ENCODE measurements around the gene ZAP70.
A peak's percentile ranks its signal among the peaks of the same experiment; 100 is the strongest.

The ZAP70 gene

DNA sequence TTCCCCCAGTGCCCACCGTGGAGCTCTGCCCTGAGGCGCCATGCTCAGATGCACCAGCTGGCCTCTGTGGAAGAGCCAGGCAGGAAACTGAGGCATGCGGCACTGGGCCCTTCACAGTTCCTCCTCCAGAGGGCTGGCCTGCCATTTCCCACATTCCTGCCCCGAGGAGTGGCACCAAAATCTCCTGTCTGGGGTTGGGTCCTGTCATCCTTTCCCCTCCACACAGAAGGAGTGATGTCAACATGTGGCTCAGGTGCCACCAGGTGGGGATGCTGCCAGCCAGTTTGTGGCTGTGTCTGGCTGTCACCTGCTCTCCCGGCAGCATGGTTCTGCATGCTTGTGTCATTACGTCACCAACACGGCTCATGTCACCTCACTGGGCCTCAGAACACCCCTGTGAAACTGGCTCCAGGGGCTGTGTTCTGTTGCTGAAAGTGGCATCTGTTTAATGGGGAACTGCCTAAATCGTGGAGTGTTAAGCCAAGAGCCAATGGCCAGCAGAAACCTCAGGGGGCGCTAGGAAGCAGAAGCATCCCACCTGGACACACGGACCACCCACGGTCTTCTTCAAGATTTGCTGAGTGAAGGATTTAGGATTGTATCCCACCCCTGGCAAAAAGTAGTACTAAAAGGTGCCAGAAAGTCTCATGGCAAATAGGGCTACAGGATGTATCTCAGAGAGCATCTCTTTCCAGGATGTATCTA lies 51.3 kb downstream of the ZAP70 start:
- Histone ChIP-seq H3K27ac (no peak overlapping the region), H3K4me3 (no peak overlapping the region)

DNA sequence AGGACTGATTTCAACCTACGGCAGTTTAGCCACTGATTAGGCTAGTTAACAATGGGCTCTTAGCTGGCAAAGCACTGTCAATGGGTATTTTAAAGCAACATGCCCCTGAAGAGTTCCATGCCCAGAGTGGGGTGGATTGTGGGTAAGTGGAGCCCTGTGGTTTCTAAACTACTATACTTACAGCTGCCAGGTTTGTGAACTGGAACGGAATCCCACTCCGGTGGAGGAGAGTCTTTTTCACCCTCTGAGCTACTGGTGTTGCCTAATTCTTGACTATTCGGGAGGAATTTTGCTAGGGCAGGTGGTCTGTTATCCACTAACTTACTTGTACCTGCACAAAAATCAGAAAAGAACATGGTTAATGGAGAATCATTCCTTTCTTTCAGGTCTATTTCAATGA lies 52.6 kb downstream of the ZAP70 start:
- H3K4me3 ChIP-seq, result no peak overlapping the region
- H3K27ac ChIP-seq, result no peak overlapping the region

DNA sequence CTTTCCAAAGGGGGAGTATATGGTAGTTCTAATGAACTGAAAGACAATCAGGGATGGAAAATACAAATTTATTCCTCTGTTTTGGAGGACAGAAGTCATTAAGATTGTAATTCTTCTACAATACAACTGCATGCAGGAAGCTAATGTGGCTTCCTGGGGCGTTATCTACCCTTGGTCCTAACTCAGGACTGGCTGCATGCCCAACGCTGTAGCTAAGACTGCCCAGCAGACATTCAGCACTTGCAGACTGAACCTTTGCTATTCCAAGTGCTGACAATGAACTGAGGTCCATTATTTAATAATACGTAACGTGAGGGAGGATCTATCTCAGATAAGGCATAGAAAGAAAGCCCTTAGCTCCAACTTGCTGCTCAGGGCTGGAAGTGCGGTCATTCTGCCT lies 53.2 kb downstream of the ZAP70 start:
- Histone ChIP-seq H3K4me3 (no peak overlapping the region), H3K27ac (no peak overlapping the region)

DNA sequence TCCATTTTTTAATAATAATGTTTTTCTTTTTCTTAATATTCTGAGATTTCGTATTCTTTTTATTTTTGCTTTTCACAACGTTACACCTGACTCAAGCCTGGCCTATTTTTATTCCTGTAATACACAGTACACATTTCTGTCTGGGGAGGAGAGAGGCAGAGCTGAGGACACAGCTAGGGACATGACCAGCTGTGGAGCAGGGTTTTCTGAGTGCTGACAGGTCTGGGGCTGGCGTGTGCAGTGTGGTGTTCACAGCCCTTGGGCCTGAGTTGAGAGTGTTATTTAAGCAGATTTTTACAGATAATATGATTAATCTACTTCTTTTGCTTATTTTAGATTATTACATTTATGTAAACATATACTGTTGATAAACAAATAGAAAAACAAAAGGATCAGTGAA lies 55.9 kb downstream of the ZAP70 start:
- no peak overlapping the region for H3K4me3 ChIP-seq

DNA sequence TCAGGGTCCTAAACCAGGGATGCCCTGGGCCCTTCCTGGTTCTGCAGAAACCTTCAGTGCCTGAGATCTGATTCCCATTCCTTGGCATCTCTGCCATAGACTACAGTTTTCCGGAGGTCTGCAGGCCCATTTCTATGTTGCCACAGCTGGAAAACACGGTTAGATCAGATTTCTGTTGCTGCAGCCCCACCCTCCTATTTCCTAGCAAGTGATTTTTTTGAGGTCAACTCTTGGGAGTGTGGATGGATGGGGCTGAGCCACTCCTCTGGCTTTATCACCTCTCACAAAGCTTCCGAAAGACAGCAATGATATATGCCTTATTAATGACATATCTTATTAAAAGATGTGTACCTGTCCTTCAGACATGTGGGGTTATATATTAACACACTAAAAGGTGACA lies 56.3 kb downstream of the ZAP70 start:
- H3K4me3 ChIP-seq, result no peak overlapping the region
- H3K27ac ChIP-seq, result peak overlapping the region in 1 of 21 experiments; percentile 1

More for the DNA sequence above, 55.9 kb downstream of the ZAP70 start:
- no peak overlapping the region for H3K27ac ChIP-seq

DNA sequence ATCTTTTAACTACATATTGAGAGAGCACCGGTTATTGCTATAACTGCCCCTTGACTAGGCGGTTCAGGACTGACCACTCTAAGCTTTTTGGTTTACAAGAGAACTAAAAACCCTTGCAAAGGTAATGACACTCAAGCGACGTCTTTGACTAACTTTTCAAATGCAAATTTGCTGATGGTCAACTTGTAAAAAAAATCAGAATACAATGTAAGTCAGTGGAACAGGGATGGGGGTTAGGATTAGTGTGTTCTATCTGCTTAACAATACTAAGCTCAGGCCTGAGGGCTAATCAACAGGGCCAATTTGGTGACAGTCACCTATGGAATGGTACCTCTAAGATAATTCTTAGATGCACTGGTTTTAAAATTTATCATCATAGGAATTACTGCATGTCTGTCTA lies 57.1 kb downstream of the ZAP70 start:
- H3K4me3 ChIP-seq, result no peak overlapping the region
- H3K27ac ChIP-seq, result no peak overlapping the region

DNA sequence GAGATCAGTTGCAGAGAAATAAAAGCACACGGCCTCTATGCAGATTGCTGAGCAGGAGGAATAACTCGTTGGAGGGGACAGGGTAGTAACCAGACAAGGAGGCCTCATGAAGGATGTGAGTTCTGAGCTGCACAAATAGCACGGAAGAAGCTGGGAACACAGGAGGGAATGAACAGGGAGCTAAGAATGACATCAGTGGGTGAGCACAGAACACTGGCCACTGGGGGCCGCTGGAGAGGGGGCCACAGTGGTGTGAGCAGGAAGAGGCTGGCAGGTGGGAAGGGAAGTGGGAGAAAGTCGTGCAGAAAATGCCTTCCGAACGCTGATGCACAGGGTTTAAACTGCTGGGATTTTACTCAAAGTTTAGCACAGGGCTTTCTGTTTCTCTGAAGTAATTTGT lies 61.0 kb downstream of the ZAP70 start:
- H3K27ac ChIP-seq, result no peak overlapping the region
- H3K4me3 ChIP-seq, result no peak overlapping the region

DNA sequence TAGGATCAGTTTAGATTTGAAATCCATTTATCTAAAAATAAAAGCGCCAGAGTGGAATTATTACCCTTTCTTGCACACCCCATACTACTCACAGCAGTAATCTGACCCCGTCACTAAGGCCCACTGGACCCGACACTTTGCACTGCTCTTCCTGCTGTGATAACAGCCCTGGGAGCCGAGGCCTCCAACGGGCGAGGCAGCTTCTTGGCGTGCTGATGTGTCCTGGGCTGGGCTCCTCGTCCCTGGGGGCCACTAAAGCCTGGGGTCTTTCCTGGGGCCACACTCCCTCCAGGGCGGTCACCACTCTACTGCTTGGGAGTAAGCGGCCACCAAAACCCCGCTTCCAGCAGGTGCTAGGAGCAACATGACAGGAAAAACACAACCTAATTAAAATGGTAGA lies 61.7 kb downstream of the ZAP70 start:
- H3K27ac ChIP-seq, result no peak overlapping the region
- H3K4me3 ChIP-seq, result no peak overlapping the region

DNA sequence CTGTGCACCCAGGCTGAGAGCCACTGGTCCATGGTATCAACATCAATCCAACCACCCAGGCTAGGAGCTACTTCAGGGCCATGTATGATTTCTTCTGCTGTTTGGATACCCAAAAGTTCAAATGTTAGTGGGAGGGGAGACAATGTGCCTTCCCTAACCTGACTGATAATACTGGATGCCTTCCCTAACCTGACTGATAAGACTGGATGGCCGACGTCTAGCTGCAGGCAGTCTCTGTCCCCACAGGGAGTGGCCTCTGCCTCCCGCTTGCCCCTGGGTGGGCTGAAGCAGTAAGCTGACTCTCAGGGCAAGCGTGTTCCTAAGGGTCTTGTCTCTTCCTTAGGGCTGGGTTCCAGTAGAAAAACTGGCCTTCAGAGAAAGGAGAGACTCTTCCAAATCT lies 65.8 kb downstream of the ZAP70 start:
- H3K27ac ChIP-seq, result no peak overlapping the region
- no peak overlapping the region for H3K4me3 ChIP-seq

DNA sequence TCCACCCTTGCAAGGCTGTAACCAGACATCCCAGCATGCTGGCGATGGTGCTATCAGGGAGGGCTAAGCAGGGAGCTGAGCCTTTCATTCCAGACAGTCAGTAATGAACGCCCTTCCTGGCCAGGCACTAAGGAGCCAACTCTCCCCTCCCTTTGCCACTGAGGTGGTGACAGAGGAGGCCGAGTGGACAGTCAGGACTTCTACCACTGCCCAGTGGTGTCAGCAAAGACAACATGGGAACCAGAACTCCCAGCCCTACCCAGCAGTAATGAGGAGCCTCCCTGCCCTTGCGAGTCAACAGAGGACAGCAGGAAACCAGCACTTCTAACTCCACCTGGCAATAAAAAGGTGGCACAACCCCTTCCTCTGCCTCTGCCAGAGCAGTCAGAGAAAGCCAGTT lies 68.6 kb downstream of the ZAP70 start:
- Histone ChIP-seq H3K27ac (no peak overlapping the region), H3K4me3 (no peak overlapping the region)

DNA sequence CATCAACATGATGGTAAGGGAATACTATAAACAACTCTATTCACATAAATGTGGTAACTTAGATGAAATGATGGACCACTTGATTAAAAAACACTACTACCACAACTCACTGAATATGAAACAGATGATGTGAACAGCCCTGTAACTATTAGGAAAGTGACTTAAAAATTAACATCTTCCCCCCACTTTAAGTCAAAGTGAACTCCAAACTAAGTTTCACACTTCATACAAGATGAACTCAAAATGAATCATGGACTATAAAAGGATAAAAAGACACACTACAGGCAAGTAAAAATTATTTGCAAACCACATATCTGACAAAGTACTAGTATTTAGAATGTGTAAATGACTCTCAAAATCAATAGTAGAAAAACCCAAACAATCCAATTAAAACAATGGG lies 71.6 kb downstream of the ZAP70 start:
- Histone ChIP-seq H3K4me3 (no peak overlapping the region), H3K27ac (no peak overlapping the region)

DNA sequence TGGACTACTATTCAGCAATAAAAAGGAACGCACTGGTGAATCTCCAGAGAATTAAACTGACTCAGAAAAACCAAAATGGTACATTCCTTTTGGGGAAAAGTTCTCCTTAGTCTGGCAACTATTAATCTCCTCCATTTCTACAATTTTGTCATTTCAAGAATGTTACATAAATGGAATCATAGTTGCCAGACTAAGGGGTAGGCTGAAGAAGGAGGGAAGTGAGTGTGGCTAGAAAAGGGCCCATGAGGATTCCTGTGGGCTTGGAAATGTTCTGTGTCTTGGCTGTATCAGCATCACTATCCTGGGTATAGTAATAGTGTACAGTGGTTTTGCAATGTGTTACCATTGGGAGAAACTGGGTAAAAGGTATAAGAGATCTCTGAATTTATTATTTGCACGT lies 72.4 kb downstream of the ZAP70 start:
- H3K4me3 ChIP-seq, result no peak overlapping the region
- no peak overlapping the region for H3K27ac ChIP-seq

DNA sequence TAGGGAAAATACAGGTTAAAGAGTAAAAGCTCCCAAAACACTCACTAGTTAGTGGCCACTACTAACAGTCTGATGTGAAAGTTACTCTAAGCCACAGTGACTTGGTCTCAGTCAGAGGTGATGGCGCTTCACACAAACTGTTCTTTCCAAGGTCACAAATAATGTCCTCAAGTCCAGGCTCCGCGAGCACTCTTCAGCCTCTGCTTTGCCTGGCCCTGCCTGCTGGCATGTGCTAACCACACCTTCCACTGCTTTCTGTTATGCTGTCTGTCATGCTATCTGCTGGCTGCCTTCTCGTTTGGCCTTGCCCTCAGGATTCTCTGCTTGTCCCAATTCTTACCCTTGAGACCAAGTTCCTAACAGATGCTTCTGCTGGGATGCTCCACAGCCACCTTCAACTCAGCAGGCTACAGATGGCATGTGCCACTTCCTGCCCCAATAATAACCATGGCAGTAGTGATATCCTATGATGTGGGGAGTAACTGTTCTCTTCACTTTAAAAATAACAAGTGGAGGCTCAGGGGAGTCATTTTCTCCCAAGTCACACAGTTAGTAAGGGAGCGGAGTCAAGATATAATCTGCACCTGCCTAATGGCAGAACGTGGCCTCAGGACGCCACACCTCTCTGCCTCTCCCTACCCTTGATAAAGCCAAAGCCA lies 75.7 kb downstream of the ZAP70 start:
- no peak overlapping the region for H3K4me3 ChIP-seq
- no peak overlapping the region for H3K27ac ChIP-seq
